Endodermal cell (in vitro differentiated cells): ENCODE measurements around the gene R3HDM1. TPM values are rescaled to one million over a fixed set of nuclear protein-coding genes. Genes with fewer than 3 reads are reported as not detected.
A peak's percentile ranks its signal among the peaks of the same experiment; 100 is the strongest.
"Not testable (repeated sequence)": the region's sequence is repeated elsewhere in the genome, so short reads cannot be mapped to it uniquely, and the experiment has no call there.

ENCODE experiments used
- DNase-seq: peaks from one replicate; pipeline ENCODE4 v3.0.0-alpha.2; 2017
- H3K27ac ChIP-seq: 2 replicates; pipeline ENCODE4 v1.5.1; 2013; ENCODE audit warnings: mild to moderate bottlenecking, low read depth, low read length, moderate library complexity
- H3K27me3 ChIP-seq: 2 replicates; pipeline ENCODE4 v1.6.1; 2013; ENCODE audit warnings: mild to moderate bottlenecking, low read length, moderate library complexity; ENCODE audit not compliant: insufficient read depth, control insufficient read depth, poor library complexity, severe bottlenecking
- H3K36me3 ChIP-seq: 2 replicates; pipeline ENCODE4 v1.7.0; 2013; ENCODE audit warnings: mild to moderate bottlenecking, low read length, moderate library complexity; ENCODE audit not compliant: control insufficient read depth, insufficient read depth
- H3K4me1 ChIP-seq: one replicate; pipeline ENCODE4 v1.7.0; 2013; ENCODE audit warnings: low read length; ENCODE audit not compliant: control insufficient read depth, insufficient read depth
- H3K4me3 ChIP-seq: 2 replicates; pipeline ENCODE4 v1.5.1; 2013; ENCODE audit warnings: mild to moderate bottlenecking, low read length, moderate library complexity
- H3K9ac ChIP-seq: 2 replicates; pipeline ENCODE4 v1.6.1; 2013; ENCODE audit warnings: mild to moderate bottlenecking, low read length, moderate library complexity; ENCODE audit not compliant: poor library complexity, severe bottlenecking; ENCODE audit errors: extremely low read depth
- H3K9me3 ChIP-seq: 2 replicates; pipeline ENCODE4 v1.6.1; 2013; ENCODE audit warnings: mild to moderate bottlenecking, low read length, moderate library complexity; ENCODE audit not compliant: control insufficient read depth
- H3K27ac Mint-ChIP-seq: 2 replicates; pipeline ENCODE4 v1.8.0; 2020; ENCODE audit warnings: mixed read lengths
- H3K27me3 Mint-ChIP-seq: 2 replicates; pipeline ENCODE4 v1.8.0; 2021; ENCODE audit warnings: mild to moderate bottlenecking, mixed read lengths; ENCODE audit not compliant: insufficient read depth
- H3K36me3 Mint-ChIP-seq: 2 replicates; pipeline ENCODE4 v1.8.0; 2020; ENCODE audit warnings: low read depth, mixed read lengths
- H3K4me1 Mint-ChIP-seq: 2 replicates; pipeline ENCODE4 v1.8.0; 2020; ENCODE audit warnings: mixed read lengths
- H3K4me3 Mint-ChIP-seq: 2 replicates; pipeline ENCODE4 v1.8.0; 2020; ENCODE audit warnings: mild to moderate bottlenecking, moderate library complexity, mixed read lengths
- H3K9me3 Mint-ChIP-seq: 2 replicates; pipeline ENCODE4 v1.8.0; 2020; ENCODE audit warnings: mild to moderate bottlenecking, mixed read lengths
- CTCF ChIP-seq: fragments of 200-600 bp; sonication (generic); conservative IDR thresholded peaks from 2 replicates; pipeline ENCODE4 v1.5.0; 2021; ENCODE audit warnings: antibody characterized with exemption, mild to moderate bottlenecking
- WGBS, 2 experiments: methylation state at CpG; one replicate each; pipeline versions ENCODE4 v1.1.5 to v1.1.7; 2013; ENCODE audit warnings: missing lambda C conversion rate in 2 of 2, mixed read lengths in 1 of 2; ENCODE audit not compliant: insufficient coverage in 1 of 2, insufficient read length in 1 of 2; 5-methylcytosine and 5-hydroxymethylcytosine counted together
- total RNA-seq, 2 donors: library from RNA; stranded (reverse); fragmentation: NEBNext Ultra II Directional in 1 of 2; extraction: Animal tissue kit (Norgen Biotek cat#: 25700) in 1 of 2; gene quantifications; 2 replicates in 1 of 2; 3 replicates in 1 of 2; pipeline ENCODE4 v1.2.1, GENCODE V29; 2021

R3HDM1 gene
- total RNA-seq, 2 donors from 2014 or later = 52.6 to 67.0 TPM

- no peak overlapping the region for H3K4me3 ChIP-seq
- DNase-seq = no peak
- H3K9me3 ChIP-seq = peaks cover 31% of the 10 kb centered on the region
- H3K36me3 ChIP-seq = peaks cover 9% of the 10 kb centered on the region
- H3K9ac ChIP-seq = no peak overlapping the region
- Mint-ChIP-seq H3K9me3 (peaks cover 27% of the 10 kb centered on the region), H3K27ac (no peak overlapping the region), H3K27me3 (no peaks in the 10 kb centered on the region), H3K4me3 (no peak overlapping the region), H3K4me1 (no peaks in the 10 kb centered on the region), H3K36me3 (peaks cover 45% of the 10 kb centered on the region)
- H3K27ac ChIP-seq = no peak overlapping the region
- 75% methylated on average over 1 of the region's 1 CpG; no CpG with 5 or more reads in 1 of the 2 experiments for WGBS, 2 experiments
- no peak for TF ChIP-seq CTCF
- H3K27me3 ChIP-seq = no peaks in the 10 kb centered on the region
- no peaks in the 10 kb centered on the region for H3K4me1 ChIP-seq
Measured at GRCh38 chr2:135494503-135494902, 36.8 kb upstream of the R3HDM1 start.

GRCh38 chr2:135494917-135495316, 36.4 kb upstream of the R3HDM1 start:
- peaks cover 30% of the 10 kb centered on the region for H3K9me3 Mint-ChIP-seq
- H3K27me3 ChIP-seq = no peaks in the 10 kb centered on the region

GRCh38 chr2:135498588-135498987, 32.7 kb upstream of the R3HDM1 start:
- not testable (repeated sequence) for H3K9ac ChIP-seq, H3K4me1 ChIP-seq, H3K27me3 ChIP-seq, H3K27ac Mint-ChIP-seq, H3K27me3 Mint-ChIP-seq, DNase-seq, H3K4me3 Mint-ChIP-seq, H3K27ac ChIP-seq, H3K4me1 Mint-ChIP-seq
- H3K36me3 Mint-ChIP-seq = peaks cover 71% of the 10 kb centered on the region
- Histone ChIP-seq H3K36me3 (peaks cover 35% of the 10 kb centered on the region), H3K4me3 (peak overlapping the region; percentile 43), H3K9me3 (peaks cover 52% of the 10 kb centered on the region)
- H3K9me3 Mint-ChIP-seq = peaks cover 41% of the 10 kb centered on the region
- 96% methylated on average over 6 to 7 of the region's 7 CpGs for WGBS, 2 experiments

More at GRCh38 chr2:135494917-135495316, 36.4 kb upstream of the R3HDM1 start:
- peaks cover 12% of the 10 kb centered on the region for H3K36me3 ChIP-seq
- Mint-ChIP-seq H3K4me1 (no peaks in the 10 kb centered on the region), H3K36me3 (peaks cover 47% of the 10 kb centered on the region), H3K27ac (no peak overlapping the region), H3K27me3 (no peaks in the 10 kb centered on the region), H3K4me3 (no peak overlapping the region)
- no peak overlapping the region for H3K9ac ChIP-seq
- TF ChIP-seq CTCF = no peak
- H3K4me1 ChIP-seq = no peaks in the 10 kb centered on the region
- H3K27ac ChIP-seq = no peak overlapping the region
- DNase-seq = no peak
- WGBS, 2 experiments = 100% methylated on average over 2 of the region's 2 CpGs; no CpG with 5 or more reads in 1 of the 2 experiments
- H3K4me3 ChIP-seq = no peak overlapping the region
- H3K9me3 ChIP-seq = peaks cover 35% of the 10 kb centered on the region

GRCh38 chr2:135504811-135505210, 26.5 kb upstream of the R3HDM1 start:
- Mint-ChIP-seq H3K27me3 (no peaks in the 10 kb centered on the region), H3K4me1 (no peaks in the 10 kb centered on the region), H3K27ac (no peak overlapping the region), H3K9me3 (peaks cover 13% of the 10 kb centered on the region), H3K36me3 (peaks cover 55% of the 10 kb centered on the region), H3K4me3 (no peak overlapping the region)
- peaks cover 23% of the 10 kb centered on the region for H3K36me3 ChIP-seq
- TF ChIP-seq CTCF = no peak
- no peaks in the 10 kb centered on the region for H3K4me1 ChIP-seq
- no peaks in the 10 kb centered on the region for H3K27me3 ChIP-seq
- DNase-seq = no peak
- no peak overlapping the region for H3K4me3 ChIP-seq
- H3K9me3 ChIP-seq = peaks cover 18% of the 10 kb centered on the region
- no peak overlapping the region for H3K27ac ChIP-seq
- H3K9ac ChIP-seq = no peak overlapping the region
- WGBS, 2 experiments = 100% methylated on average over 1 of the region's 1 CpG; no CpG with 5 or more reads in 1 of the 2 experiments
